GM12878 (cell line): ENCODE data around the gene PPP4C. TPM values are rescaled to one million over a fixed set of nuclear protein-coding genes. Genes with fewer than 3 reads are reported as not detected.

Experiments
- ATAC-seq: fragments of 200-7000 bp; cut with Tn5 transposase; 3 replicates; pipeline ENCODE4 v1.9.1; 2020; ENCODE audit warnings: mild to moderate bottlenecking, moderate library complexity
- BruUV-seq: library from RNA; stranded (reverse); fragments of 400-500 nt; replicated peaks from 2 replicates; lab custom pipeline; 2021; lab: Mats Ljungman, UMichigan
- CTCF ChIA-PET: fragments of 300-600 bp; sonication (Branson Sonifier 250); formaldehyde crosslinking; extraction: SDS; loops from one replicate; lab custom pipeline; 2021; ENCODE audit warnings: inconsistent platforms; lab: Yijun Ruan, JAX
- POLR2A ChIA-PET: fragments of 350-600 bp; formaldehyde crosslinking; extraction: SDS; loops from one replicate; lab custom pipeline; 2021; ENCODE audit warnings: inconsistent platforms; lab: Charles Lee
- RAD21 ChIA-PET: fragments of 300-600 bp; sonication (Branson Sonifier 250); formaldehyde crosslinking; loops from one replicate; lab custom pipeline; 2023; ENCODE audit warnings: antibody characterized with exemption; ENCODE audit not compliant: unreplicated experiment; lab: Charles Lee
- SMC1A ChIA-PET: fragments of 300-600 bp; sonication (Branson Sonifier 250); formaldehyde crosslinking; loops from one replicate; lab custom pipeline; 2023; ENCODE audit not compliant: unreplicated experiment, uncharacterized antibody; lab: Charles Lee
- DNase-seq: peaks from one replicate; pipeline ENCODE4 v3.0.0-alpha.2; 2011; ENCODE audit warnings: low read depth, low spot score
- FAIRE-seq: peaks from 3 replicates; lab custom pipeline; 2011; peaks lifted over from hg19 to GRCh38; lab: Jason Lieb, UNC
- H2AFZ ChIP-seq: 2 replicates; pipeline ENCODE4 v1.6.0; 2011; ENCODE audit warnings: low read depth, low read length, control low read depth; ENCODE audit not compliant: control insufficient read depth
- H3K27ac ChIP-seq: 2 replicates; pipeline ENCODE4 v1.5.1; 2011; ENCODE audit warnings: control low read depth; ENCODE audit not compliant: control insufficient read depth, insufficient read depth
- H3K27me3 ChIP-seq, 2 experiments: replicated peaks in 1 of 2; 2 replicates each; pipeline versions ENCODE4 v1.6.0 to v1.6.1; 2011; ENCODE audit warnings: low read length in 1 of 2; ENCODE audit not compliant: control insufficient read depth in 2 of 2, insufficient read depth in 2 of 2
- H3K36me3 ChIP-seq, 2 experiments: 2 replicates each; pipeline ENCODE4 v1.5.1; 2011; ENCODE audit warnings: low read length in 1 of 2; ENCODE audit not compliant: control insufficient read depth in 2 of 2, insufficient read depth in 2 of 2
- H3K4me1 ChIP-seq: 2 replicates; pipeline ENCODE4 v1.6.1; 2011; ENCODE audit warnings: mild to moderate bottlenecking, low read length, moderate library complexity, mixed read lengths; ENCODE audit not compliant: control insufficient read depth, insufficient read depth
- H3K4me2 ChIP-seq: 2 replicates; pipeline ENCODE4 v1.6.0; 2011; ENCODE audit warnings: control low read depth; ENCODE audit not compliant: control insufficient read depth, insufficient read depth
- H3K4me3 ChIP-seq: fragments of 200-600 bp; sonication (generic); 2 replicates; pipeline ENCODE4 v1.5.1; 2016
- H3K79me2 ChIP-seq: 2 replicates; pipeline ENCODE4 v1.6.0; 2011; ENCODE audit warnings: low read length; ENCODE audit not compliant: control insufficient read depth, insufficient read depth
- H3K9ac ChIP-seq: 2 replicates; pipeline ENCODE4 v1.8.0; 2011; ENCODE audit warnings: low read length, control low read depth, mixed read lengths; ENCODE audit not compliant: control insufficient read depth, insufficient read depth
- H3K9me3 ChIP-seq: replicated peaks from 3 replicates; pipeline ENCODE4 v1.5.1; 2011; ENCODE audit warnings: mild to moderate bottlenecking, low read length; ENCODE audit not compliant: control insufficient read depth, insufficient read depth
- H4K20me1 ChIP-seq: 2 replicates; pipeline ENCODE4 v1.6.0; 2011; ENCODE audit not compliant: control insufficient read depth, insufficient read depth
- ETV6 ChIP-seq, 2 experiments: fragments of 450-650 bp in 1 of 2; IDR thresholded peaks in 1 of 2; conservative IDR thresholded peaks in 1 of 2; 2 replicates each; pipeline ENCODE4 v1.6.1; 2014; ENCODE audit warnings: antibody characterized with exemption in 1 of 2, borderline replicate concordance in 1 of 2, low read depth in 1 of 2, mild to moderate bottlenecking in 1 of 2, moderate library complexity in 1 of 2
- HDAC6 ChIP-seq: fragments of 200-600 bp; sonication (generic); IDR thresholded peaks from one replicate; pipeline ENCODE4 v1.8.0; 2017; ENCODE audit warnings: antibody characterized with exemption; ENCODE audit not compliant: unreplicated experiment
- RFX5 ChIP-seq: IDR thresholded peaks from 2 replicates; pipeline ENCODE4 v1.6.1; 2011; ENCODE audit warnings: low read depth, low read length, improper control_type of control experiment
- ZNF274 ChIP-seq: IDR thresholded peaks from one replicate; pipeline ENCODE4 v1.8.0; 2011; ENCODE audit not compliant: insufficient read length, insufficient read depth
- ZSCAN29 ChIP-seq: fragments of 450-650 bp; IDR thresholded peaks from 2 replicates; pipeline ENCODE4 v1.6.1; 2017; ENCODE audit warnings: mild to moderate bottlenecking, moderate library complexity
- WGBS: methylation state at CpG from one replicate; pipeline ENCODE4 v1.1.6; 2016; ENCODE audit warnings: low lambda C conversion rate; ENCODE audit not compliant: insufficient replicate concordance, insufficient coverage; ENCODE audit errors: missing lambda C conversion rate; 5-methylcytosine and 5-hydroxymethylcytosine counted together
- in situ Hi-C: fragments of 300-500 bp; cut with MboI; formaldehyde crosslinking; loops from 9 replicates; pipeline ENCODE4 v1.14.3; 2018; ENCODE audit warnings: mixed read lengths
- intact Hi-C: fragments of 100-400 bp; cut with micrococcal nuclease; formaldehyde crosslinking; loops from one replicate; pipeline ENCODE4 v1.14.2; 2022; ENCODE audit not compliant: unreplicated experiment
- polyA plus RNA-seq, 11 experiments: library from polyadenylated mRNA; depleted of rRNA in 4 of 11; unstranded in 6 of 11; stranded (reverse) in 5 of 11; fragments of >200 nt; fragmentation: Nextera tagmentation in 4 of 11; fragmentation: Illumina TruSeq in 1 of 11; extraction: Ambion mirVana in 4 of 11; extraction: Trizol in 1 of 11; gene quantifications; 1 replicate in 1 of 11; 2 replicates in 10 of 11; pipeline versions ENCODE4 v1.2.1 to v1.2.3, GENCODE V29; 2011 to 2016; ENCODE audit warnings: inconsistent platforms in 2 of 11, missing spikeins in 2 of 11, low read depth in 1 of 11
- total RNA-seq, 4 experiments: library from RNA; depleted of rRNA in 3 of 4; stranded (reverse); fragments of >200 nt in 3 of 4; fragmentation: Illumina TruSeq in 1 of 4; extraction: Trizol in 1 of 4; gene quantifications; 2 replicates each; pipeline versions ENCODE4 v1.2.1 to v1.2.3, GENCODE V29; 2013 to 2021
- TF ChIP-seq, protein P1 (sequence below): IDR thresholded peaks from 2 replicates; pipeline ENCODE4 v1.6.1; 2012; ENCODE audit warnings: low read depth, low read length, improper control_type of control experiment
- TF ChIP-seq, protein P2 (sequence below): IDR thresholded peaks from 2 replicates; pipeline ENCODE4 v1.6.1; 2012; ENCODE audit warnings: improper control_type of control experiment, low read depth, low read length; ENCODE audit not compliant: insufficient replicate concordance
- TF ChIP-seq, protein P3 (sequence below): IDR thresholded peaks from 2 replicates; pipeline ENCODE4 v1.6.1; 2011; ENCODE audit warnings: borderline replicate concordance, low read depth, mild to moderate bottlenecking, moderate library complexity, mixed read lengths, low read length; ENCODE audit not compliant: insufficient read depth; ENCODE audit errors: extremely low read length
- TF ChIP-seq, protein P4 (sequence below): fragments of 450-650 bp; IDR thresholded peaks from 2 replicates; pipeline ENCODE4 v1.6.1; 2016; ENCODE audit warnings: mild to moderate bottlenecking, moderate library complexity, borderline replicate concordance

PPP4C gene
- total and polyA plus RNA-seq, 10 of the 15 experiments (the other 5 are each of a cell fraction or from before 2014, with no cell fraction given), result 2.7 to 240 (median 124) TPM

DNA sequence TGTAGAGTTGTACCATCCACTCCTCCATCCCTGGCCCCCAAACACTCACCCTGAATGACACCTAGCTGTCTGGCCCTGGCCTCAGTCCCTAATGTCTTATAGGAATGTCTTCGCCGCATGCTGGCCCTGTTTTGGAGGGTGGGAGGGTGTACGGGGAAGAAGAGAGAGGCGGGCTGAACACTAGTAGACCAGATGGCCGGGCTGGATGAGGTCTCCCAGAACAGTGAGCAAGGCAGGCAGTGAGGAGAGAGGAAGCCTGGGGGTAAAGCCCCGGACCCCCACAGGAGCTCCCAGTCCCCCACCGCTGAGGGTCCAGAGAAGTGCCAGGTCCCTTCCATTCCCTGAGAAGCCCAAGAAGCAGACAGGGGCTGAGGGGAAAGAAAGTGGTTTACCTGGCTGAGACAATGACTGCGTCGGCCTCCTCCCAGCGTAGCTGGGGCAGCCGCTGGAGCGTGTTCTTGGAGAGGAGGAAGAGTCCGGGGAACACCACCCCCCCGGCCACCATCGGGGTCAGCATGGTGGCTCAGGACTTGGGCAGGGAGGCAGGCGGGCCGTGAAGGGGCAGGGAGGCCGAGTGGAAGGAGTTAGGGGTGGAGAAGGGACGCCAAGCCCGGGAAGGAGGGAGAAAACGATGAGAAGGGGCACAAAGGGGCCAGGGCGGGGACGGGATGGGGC, 45.6 kb upstream of the PPP4C start (continued):
- TF ChIP-seq, protein P1, sequence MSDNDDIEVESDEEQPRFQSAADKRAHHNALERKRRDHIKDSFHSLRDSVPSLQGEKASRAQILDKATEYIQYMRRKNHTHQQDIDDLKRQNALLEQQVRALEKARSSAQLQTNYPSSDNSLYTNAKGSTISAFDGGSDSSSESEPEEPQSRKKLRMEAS, result no peak
- TF ChIP-seq ZNF274 (no peak), ZSCAN29 (no peak)
- TF ChIP-seq, protein P2, sequence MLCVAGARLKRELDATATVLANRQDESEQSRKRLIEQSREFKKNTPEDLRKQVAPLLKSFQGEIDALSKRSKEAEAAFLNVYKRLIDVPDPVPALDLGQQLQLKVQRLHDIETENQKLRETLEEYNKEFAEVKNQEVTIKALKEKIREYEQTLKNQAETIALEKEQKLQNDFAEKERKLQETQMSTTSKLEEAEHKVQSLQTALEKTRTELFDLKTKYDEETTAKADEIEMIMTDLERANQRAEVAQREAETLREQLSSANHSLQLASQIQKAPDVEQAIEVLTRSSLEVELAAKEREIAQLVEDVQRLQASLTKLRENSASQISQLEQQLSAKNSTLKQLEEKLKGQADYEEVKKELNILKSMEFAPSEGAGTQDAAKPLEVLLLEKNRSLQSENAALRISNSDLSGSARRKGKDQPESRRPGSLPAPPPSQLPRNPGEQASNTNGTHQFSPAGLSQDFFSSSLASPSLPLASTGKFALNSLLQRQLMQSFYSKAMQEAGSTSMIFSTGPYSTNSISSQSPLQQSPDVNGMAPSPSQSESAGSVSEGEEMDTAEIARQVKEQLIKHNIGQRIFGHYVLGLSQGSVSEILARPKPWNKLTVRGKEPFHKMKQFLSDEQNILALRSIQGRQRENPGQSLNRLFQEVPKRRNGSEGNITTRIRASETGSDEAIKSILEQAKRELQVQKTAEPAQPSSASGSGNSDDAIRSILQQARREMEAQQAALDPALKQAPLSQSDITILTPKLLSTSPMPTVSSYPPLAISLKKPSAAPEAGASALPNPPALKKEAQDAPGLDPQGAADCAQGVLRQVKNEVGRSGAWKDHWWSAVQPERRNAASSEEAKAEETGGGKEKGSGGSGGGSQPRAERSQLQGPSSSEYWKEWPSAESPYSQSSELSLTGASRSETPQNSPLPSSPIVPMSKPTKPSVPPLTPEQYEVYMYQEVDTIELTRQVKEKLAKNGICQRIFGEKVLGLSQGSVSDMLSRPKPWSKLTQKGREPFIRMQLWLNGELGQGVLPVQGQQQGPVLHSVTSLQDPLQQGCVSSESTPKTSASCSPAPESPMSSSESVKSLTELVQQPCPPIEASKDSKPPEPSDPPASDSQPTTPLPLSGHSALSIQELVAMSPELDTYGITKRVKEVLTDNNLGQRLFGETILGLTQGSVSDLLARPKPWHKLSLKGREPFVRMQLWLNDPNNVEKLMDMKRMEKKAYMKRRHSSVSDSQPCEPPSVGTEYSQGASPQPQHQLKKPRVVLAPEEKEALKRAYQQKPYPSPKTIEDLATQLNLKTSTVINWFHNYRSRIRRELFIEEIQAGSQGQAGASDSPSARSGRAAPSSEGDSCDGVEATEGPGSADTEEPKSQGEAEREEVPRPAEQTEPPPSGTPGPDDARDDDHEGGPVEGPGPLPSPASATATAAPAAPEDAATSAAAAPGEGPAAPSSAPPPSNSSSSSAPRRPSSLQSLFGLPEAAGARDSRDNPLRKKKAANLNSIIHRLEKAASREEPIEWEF, result no peak

DNA sequence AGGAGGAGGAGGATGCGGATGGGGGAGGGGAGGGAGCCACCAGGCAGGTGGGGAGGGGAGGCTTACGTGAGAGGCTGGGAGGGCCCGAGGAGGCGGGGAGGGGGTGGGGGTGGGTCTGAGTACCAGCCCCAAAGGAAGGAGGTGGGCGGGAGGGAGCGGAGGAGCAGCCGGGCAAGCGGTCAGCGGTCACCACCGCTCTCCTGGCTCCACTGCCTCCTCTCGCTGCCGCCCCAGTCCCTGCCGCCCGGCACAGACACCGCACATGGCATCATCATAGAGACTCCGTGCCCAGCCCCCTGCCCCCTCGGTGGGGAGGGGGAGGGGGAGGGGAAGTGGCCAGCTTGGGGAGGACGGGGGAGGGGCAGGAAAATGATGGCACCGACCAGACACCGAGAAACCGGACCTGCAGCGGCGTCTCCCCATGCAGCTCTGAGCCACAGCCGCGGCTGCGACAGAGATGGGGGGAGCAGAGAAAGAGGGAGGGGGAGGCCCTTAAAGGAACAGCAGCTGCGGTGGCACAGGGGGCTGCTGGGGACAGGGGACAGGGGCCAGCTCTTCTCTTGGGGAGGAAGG, 44.9 kb upstream of the PPP4C start, which contains the start of gene TLCD3B:
TLCD3B (minus strand) TSS at position 431 of the 573 bp plus-strand sequence. CDS start 744 bp downstream, outside the sequence.
- no TSS peak for BruUV-seq
- H3K27ac ChIP-seq, result no peak within 1 kb of the TSS
- intact Hi-C loops (no loop called here), in situ Hi-C loops (no loop called here)
- H4K20me1 ChIP-seq, result no peaks in the 10 kb centered on the region; the same call in 1 of the 2 replicates
- H3K4me3 ChIP-seq, result no peak within 1 kb of the TSS
- no peak within 1 kb of the TSS for H3K9ac ChIP-seq
- CTCF ChIA-PET, result interaction anchor here (0.6 to 2.2 kb wide), 6 partner anchors 12 to 183 kb away, joined by 3 to 19 read pairs (median 6); partner anchors contain the start of gene SEZ6L2
- peaks cover 13% of the 10 kb centered on the region for H3K4me1 ChIP-seq
- peaks cover 6 to 14% of the 10 kb centered on the region in 2 experiments; a peak in 3 of 4 replicates for H3K27me3 ChIP-seq
- no peak within 1 kb of the TSS for H3K4me2 ChIP-seq
- DNase-seq, result no peak
- RAD21 ChIA-PET, result interaction anchor here (1.9 to 2.7 kb wide), 2 partner anchors 12 to 18 kb away, joined by 6 to 9 read pairs; no protein-coding TSS in a partner anchor
- SMC1A ChIA-PET, result interaction anchor here (1.3 kb wide), 1 partner anchor 24 kb away, joined by 4 read pairs; no protein-coding TSS in a partner anchor
- no peak for ATAC-seq
- 15% methylated on average over 4 of the region's 27 CpGs for WGBS
- H3K79me2 ChIP-seq, result no peaks in the 10 kb centered on the region
- no peak for FAIRE-seq
- no peak within 1 kb of the TSS for H2AFZ ChIP-seq
- no peaks in the 10 kb centered on the region for H3K36me3 ChIP-seq
- POLR2A ChIA-PET, result interaction anchor here (0.5 to 0.6 kb wide), 2 partner anchors 26 to 927 kb away, joined by 4 to 5 read pairs; no protein-coding TSS in a partner anchor
- no peaks in the 10 kb centered on the region for H3K9me3 ChIP-seq
- TF ChIP-seq, protein P3, sequence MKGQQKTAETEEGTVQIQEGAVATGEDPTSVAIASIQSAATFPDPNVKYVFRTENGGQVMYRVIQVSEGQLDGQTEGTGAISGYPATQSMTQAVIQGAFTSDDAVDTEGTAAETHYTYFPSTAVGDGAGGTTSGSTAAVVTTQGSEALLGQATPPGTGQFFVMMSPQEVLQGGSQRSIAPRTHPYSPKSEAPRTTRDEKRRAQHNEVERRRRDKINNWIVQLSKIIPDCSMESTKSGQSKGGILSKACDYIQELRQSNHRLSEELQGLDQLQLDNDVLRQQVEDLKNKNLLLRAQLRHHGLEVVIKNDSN, result no peak
- no peak for TF ChIP-seq HDAC6
- TF ChIP-seq, protein P4, sequence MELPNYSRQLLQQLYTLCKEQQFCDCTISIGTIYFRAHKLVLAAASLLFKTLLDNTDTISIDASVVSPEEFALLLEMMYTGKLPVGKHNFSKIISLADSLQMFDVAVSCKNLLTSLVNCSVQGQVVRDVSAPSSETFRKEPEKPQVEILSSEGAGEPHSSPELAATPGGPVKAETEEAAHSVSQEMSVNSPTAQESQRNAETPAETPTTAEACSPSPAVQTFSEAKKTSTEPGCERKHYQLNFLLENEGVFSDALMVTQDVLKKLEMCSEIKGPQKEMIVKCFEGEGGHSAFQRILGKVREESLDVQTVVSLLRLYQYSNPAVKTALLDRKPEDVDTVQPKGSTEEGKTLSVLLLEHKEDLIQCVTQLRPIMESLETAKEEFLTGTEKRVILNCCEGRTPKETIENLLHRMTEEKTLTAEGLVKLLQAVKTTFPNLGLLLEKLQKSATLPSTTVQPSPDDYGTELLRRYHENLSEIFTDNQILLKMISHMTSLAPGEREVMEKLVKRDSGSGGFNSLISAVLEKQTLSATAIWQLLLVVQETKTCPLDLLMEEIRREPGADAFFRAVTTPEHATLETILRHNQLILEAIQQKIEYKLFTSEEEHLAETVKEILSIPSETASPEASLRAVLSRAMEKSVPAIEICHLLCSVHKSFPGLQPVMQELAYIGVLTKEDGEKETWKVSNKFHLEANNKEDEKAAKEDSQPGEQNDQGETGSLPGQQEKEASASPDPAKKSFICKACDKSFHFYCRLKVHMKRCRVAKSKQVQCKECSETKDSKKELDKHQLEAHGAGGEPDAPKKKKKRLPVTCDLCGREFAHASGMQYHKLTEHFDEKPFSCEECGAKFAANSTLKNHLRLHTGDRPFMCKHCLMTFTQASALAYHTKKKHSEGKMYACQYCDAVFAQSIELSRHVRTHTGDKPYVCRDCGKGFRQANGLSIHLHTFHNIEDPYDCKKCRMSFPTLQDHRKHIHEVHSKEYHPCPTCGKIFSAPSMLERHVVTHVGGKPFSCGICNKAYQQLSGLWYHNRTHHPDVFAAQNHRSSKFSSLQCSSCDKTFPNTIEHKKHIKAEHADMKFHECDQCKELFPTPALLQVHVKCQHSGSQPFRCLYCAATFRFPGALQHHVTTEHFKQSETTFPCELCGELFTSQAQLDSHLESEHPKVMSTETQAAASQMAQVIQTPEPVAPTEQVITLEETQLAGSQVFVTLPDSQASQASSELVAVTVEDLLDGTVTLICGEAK, result no peak
- TF ChIP-seq ETV6 (conservative IDR thresholded peaks at IDR 0.05 in 1 of 2, IDR thresholded peaks at IDR 0.05 in 1 of 2; ENCODE audit: borderline replicate concordance in 1 of 2, low read depth in 1 of 2), result no peak
- TF ChIP-seq RFX5, result no peak
